HG03196 (cell line): Measurements from ENCODE around the gene PRDM12.

Source experiments
- ATAC-seq: cut with Tn5 transposase; IDR thresholded peaks from one replicate; pipeline ENCODE4 v1.9.1; 2021; ENCODE audit not compliant: unreplicated experiment

PRDM12 gene

GRCh38 chr9:130635721-130636647, 28.4 kb upstream of the PRDM12 start:
- ATAC-seq, result no peak

GRCh38 chr9:130636648-130637020, 27.8 kb upstream of the PRDM12 start:
- ATAC-seq, result no peak

- no peak for ATAC-seq
Observed at GRCh38 chr9:130638284-130639123, 25.9 kb upstream of the PRDM12 start.

GRCh38 chr9:130639124-130639765, 25.1 kb upstream of the PRDM12 start:
- ATAC-seq, result no peak

- no peak for ATAC-seq
Observed at GRCh38 chr9:130639866-130640555, 24.4 kb upstream of the PRDM12 start.

- ATAC-seq, result no peak
Observed at GRCh38 chr9:130640681-130641080, 23.7 kb upstream of the PRDM12 start.

DNA sequence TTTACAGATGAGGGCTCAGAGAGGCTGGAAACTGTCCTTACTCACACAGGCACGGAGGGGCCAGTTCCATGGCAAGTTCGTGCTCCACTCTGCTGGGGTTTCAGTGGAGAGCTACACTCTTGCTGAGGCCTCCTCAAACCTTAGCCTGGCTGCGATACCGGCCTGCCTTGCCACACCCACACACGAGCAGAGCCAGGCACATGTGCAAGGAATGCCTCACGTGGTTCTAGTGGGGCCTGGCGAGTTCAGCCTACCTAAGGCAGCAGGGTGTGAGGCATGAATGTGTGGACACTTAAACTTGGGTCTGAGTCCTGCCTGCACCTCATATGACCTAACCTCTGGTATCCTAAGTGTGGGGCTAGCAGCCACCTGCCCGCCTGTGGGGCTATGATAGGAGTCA, 21.5 kb upstream of the PRDM12 start:
- ATAC-seq, result no peak

GRCh38 chr9:130651221-130651620, 13.2 kb upstream of the PRDM12 start:
- ATAC-seq, result no peak

DNA sequence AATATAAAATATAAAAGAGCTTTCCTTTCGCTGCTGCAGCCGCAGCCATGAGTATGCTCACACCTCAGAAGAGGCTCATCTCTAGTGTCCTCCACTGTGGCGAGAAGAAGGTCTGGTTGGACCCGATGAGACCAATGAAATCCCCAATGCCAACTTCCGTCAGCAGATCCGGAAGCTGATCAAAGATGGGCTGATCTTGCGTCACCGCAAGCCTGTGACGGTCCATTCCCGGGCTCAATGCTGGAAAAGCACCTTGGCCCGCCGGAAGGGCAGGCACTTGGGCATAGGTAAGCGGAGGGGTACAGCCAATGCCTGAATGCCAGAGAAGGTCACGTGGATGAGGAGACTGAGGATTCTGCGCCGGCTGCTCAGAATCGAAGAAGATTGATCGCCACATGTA, 12.6 kb upstream of the PRDM12 start:
- ATAC-seq, result no peak

DNA sequence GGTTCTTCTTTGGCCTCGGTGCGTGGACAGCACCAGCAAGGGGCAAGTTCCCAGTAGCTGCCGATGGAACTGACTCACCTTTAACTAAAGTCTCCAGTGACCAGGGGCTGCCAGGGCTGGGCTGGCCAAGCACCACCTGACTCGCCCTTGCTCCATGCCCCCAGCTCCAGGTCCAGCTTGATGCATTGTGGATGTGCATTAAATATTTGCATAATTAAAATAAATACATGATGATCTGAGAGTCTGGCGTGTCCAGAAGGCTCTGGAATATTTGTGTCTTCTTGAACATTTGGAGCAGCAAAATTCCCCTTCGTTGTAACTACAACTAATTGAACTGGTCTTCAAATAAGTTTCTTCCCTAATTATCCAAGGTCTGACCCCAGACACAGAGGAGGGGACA, 9.5 kb upstream of the PRDM12 start:
- ATAC-seq, result no peak

- ATAC-seq, result no peak
Observed at GRCh38 chr9:130658893-130659698, 5.3 kb upstream of the PRDM12 start.

- ATAC-seq, result no peak
Observed at GRCh38 chr9:130659699-130660248, 4.6 kb upstream of the PRDM12 start.

DNA sequence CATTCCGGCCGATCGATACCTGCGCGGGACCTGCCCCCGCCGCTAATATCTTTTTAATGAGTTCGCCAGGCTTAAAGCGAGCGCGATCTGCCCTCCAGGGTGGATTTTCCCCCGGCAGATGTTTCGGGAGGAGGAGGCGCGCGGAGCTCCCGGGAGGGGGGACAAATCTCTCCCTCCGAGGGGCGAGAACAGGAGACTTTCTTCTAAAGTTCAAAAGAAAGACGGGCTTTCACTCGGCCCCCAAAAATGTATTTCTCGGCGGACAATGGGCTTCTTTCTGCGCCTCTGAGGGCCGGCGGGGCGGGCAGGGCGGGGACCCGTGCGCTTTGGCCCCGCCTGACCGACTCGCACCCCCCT, 4.1 kb upstream of the PRDM12 start:
- no peak for ATAC-seq

GRCh38 chr9:130660683-130661450, 3.5 kb upstream of the PRDM12 start:
- no peak for ATAC-seq

- ATAC-seq, result no peak
Observed at GRCh38 chr9:130661451-130662098, 2.8 kb upstream of the PRDM12 start.

DNA sequence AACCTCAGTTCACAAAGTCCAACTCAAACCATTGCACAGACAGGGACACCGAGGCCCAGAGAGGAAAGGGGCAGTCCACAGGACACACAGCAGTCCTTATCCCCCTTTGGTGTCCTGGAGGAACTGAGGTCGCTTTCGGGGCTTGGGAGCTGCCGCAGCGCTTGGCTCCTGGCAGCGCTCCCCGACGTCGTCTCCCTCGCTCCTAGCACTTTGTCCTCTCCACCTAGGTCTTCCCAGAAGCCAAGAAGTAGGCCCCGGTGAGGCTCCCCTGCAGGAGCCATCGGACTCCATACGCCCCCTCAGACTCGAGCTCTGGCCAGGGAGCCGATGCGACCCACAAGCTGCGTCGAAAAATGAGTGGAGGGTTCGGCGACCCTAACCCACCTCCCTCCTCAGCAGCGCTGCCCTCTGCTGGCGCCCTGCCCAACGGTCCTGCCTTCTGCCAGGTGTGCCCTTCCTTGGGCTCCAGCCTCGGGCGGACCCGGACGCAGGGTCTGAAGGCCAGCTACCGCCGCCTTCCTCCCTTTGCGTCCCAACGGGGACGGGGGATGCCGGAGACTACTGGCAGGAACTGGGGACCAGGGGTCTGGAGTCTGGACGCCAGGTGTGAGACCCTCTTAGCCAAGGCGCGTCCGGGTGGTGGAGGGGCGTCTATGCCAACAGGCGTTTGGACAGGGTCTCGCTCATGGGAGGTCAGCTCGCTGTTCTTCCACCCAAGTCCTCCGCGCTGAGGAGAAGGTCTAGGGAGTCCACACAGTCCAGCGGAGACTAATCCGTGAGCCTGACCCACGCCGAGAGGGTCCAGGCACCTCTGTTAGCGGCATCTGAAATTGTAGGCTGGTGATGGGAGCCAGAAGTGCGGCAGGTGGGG, 2.1 kb upstream of the PRDM12 start:
- ATAC-seq, result no peak

DNA sequence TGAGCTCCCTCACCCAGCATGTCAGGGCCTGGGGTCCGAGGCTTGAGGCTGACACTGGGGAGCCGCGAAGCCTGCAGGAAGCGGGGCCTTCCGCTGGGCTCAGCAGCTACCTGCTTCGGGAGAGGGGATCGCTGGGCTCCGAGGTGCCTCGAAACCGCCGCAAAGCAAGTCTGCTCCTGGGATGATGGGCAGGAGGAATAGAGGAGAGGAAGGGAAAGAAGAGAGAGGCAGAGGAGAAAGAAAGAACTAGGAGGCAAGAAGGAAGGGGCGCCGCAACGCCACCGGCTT, 1.5 kb upstream of the PRDM12 start:
- ATAC-seq, result no peak
